ENCODE results near the gene THBD. TPM values are rescaled to one million over a fixed set of nuclear protein-coding genes. Genes with fewer than 3 reads are reported as not detected.

THBD gene
- total RNA-seq, 1 experiment from 2014 or later: 0.26 TPM

DNA sequence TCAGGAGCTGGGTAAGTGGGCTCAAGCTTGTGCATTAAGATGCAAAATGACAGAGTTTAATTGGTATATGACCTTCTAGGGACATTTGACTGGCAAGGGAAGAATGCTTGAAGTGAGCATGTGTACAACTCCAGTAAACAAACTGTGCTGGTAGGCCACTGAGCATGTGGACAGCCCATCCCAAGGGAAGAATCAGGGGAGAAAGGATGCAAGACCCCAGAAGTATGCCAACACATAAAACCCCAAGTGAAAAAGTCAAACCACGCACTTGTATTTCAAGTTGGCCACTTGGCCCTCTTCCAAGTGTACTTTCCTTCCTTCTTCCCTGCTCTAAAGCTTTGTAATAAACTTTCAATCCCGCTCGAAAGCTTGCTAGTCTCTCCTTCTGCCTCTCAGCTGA, 10.4 kb upstream of the THBD start:
- TF ChIP-seq, protein P1, sequence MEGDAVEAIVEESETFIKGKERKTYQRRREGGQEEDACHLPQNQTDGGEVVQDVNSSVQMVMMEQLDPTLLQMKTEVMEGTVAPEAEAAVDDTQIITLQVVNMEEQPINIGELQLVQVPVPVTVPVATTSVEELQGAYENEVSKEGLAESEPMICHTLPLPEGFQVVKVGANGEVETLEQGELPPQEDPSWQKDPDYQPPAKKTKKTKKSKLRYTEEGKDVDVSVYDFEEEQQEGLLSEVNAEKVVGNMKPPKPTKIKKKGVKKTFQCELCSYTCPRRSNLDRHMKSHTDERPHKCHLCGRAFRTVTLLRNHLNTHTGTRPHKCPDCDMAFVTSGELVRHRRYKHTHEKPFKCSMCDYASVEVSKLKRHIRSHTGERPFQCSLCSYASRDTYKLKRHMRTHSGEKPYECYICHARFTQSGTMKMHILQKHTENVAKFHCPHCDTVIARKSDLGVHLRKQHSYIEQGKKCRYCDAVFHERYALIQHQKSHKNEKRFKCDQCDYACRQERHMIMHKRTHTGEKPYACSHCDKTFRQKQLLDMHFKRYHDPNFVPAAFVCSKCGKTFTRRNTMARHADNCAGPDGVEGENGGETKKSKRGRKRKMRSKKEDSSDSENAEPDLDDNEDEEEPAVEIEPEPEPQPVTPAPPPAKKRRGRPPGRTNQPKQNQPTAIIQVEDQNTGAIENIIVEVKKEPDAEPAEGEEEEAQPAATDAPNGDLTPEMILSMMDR (IDR thresholded peaks at IDR 0.05): no peak
- TF ChIP-seq, protein P2, sequence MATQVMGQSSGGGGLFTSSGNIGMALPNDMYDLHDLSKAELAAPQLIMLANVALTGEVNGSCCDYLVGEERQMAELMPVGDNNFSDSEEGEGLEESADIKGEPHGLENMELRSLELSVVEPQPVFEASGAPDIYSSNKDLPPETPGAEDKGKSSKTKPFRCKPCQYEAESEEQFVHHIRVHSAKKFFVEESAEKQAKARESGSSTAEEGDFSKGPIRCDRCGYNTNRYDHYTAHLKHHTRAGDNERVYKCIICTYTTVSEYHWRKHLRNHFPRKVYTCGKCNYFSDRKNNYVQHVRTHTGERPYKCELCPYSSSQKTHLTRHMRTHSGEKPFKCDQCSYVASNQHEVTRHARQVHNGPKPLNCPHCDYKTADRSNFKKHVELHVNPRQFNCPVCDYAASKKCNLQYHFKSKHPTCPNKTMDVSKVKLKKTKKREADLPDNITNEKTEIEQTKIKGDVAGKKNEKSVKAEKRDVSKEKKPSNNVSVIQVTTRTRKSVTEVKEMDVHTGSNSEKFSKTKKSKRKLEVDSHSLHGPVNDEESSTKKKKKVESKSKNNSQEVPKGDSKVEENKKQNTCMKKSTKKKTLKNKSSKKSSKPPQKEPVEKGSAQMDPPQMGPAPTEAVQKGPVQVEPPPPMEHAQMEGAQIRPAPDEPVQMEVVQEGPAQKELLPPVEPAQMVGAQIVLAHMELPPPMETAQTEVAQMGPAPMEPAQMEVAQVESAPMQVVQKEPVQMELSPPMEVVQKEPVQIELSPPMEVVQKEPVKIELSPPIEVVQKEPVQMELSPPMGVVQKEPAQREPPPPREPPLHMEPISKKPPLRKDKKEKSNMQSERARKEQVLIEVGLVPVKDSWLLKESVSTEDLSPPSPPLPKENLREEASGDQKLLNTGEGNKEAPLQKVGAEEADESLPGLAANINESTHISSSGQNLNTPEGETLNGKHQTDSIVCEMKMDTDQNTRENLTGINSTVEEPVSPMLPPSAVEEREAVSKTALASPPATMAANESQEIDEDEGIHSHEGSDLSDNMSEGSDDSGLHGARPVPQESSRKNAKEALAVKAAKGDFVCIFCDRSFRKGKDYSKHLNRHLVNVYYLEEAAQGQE (IDR thresholded peaks at IDR 0.05; ENCODE audit: insufficient read depth in 1 of 2, low read depth in 2 of 2, low read length in 1 of 2): no peak
- TF ChIP-seq POLR2AphosphoS5 (IDR thresholded peaks at IDR 0.05; ENCODE audit: low read depth, low read length): no peak
- ATAC-seq (no peak), DNase-seq (ENCODE audit: low read depth, low spot score) (no peak)
- H3K27me3 ChIP-seq (ENCODE audit: control insufficient read depth, insufficient read depth, low read length): peaks cover 12% of the 10 kb centered on the region
- H3K27ac ChIP-seq (ENCODE audit: low read length): no peak overlapping the region
- no peaks in the 10 kb centered on the region for H3K4me1 ChIP-seq (ENCODE audit: control insufficient read depth, insufficient read depth, low read length)
- BruUV-seq (replicated peaks): no TSS peak
- POLR2A ChIA-PET: no interaction called here
- H3K36me3 ChIP-seq (ENCODE audit: control insufficient read depth, insufficient read depth, low read length): no peaks in the 10 kb centered on the region
- intact Hi-C loops (cut with micrococcal nuclease; ENCODE audit: unreplicated experiment): loop anchor here (5.0 to 10.0 kb wide), 3 partner anchors 95 to 368 kb away; no protein-coding TSS in a partner anchor
- in situ Hi-C loops (cut with HindIII; ENCODE audit: low pct_unique_long_range_greater_than_20kb, low sequenced_read_pairs): no loop called here
- no peaks in the 10 kb centered on the region for H3K9me3 ChIP-seq (ENCODE audit: control insufficient read depth, insufficient read depth, low read depth, low read length)
- CTCF ChIA-PET: no interaction called here
- no peak overlapping the region for H3K4me3 ChIP-seq (ENCODE audit: low read depth in 2 of 2, low read length in 2 of 2)

DNA sequence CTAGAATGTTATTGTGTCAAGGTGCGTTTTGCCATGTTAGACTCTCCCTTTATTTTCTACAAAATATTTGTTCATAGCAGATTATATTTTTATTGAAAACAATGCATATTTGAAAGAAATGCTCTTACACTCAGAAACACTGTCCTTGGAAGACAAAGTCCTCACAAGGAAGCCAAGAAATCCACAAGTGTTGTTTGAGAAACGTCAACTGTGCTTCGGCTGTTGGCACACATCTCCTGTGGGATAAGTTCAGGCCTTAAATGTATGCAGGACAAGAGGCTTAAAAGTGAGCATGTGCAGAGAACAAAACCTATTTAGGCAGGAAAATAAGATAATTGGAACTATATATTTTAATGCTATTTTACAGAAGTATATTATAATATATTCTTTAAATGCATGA, 9.5 kb upstream of the THBD start:
- H3K27me3 ChIP-seq (ENCODE audit: control insufficient read depth, insufficient read depth, low read length): peaks cover 11% of the 10 kb centered on the region
- TF ChIP-seq SIN3A (IDR thresholded peaks at IDR 0.05; ENCODE audit: borderline replicate concordance, insufficient read depth, low read depth, low read length) (no peak), TCF7L2 (IDR thresholded peaks at IDR 0.05; ENCODE audit: low read depth, low read length) (no peak), POLR2AphosphoS5 (IDR thresholded peaks at IDR 0.05; ENCODE audit: low read depth, low read length) (no peak)
- TF ChIP-seq, protein P2 (IDR thresholded peaks at IDR 0.05; ENCODE audit: insufficient read depth in 1 of 2, low read depth in 2 of 2, low read length in 1 of 2): no peak
- no peak for DNase-seq (ENCODE audit: low read depth, low spot score)
- POLR2A ChIA-PET: no interaction called here
- H3K4me1 ChIP-seq (ENCODE audit: control insufficient read depth, insufficient read depth, low read length): no peaks in the 10 kb centered on the region
- no peaks in the 10 kb centered on the region for H3K9me3 ChIP-seq (ENCODE audit: control insufficient read depth, insufficient read depth, low read depth, low read length)
- no peaks in the 10 kb centered on the region for H3K36me3 ChIP-seq (ENCODE audit: control insufficient read depth, insufficient read depth, low read length)
- no peak overlapping the region for H3K4me3 ChIP-seq (ENCODE audit: low read depth in 2 of 2, low read length in 2 of 2)
- no peak overlapping the region for H3K27ac ChIP-seq (ENCODE audit: low read length)
- in situ Hi-C loops (cut with HindIII; ENCODE audit: low pct_unique_long_range_greater_than_20kb, low sequenced_read_pairs): no loop called here
- CTCF ChIA-PET: no interaction called here
- ATAC-seq: no peak
- intact Hi-C loops (cut with micrococcal nuclease; ENCODE audit: unreplicated experiment): loop anchor here (5.0 to 10.0 kb wide), 3 partner anchors 96 to 367 kb away; no protein-coding TSS in a partner anchor
- no TSS peak for BruUV-seq (replicated peaks)
